HPDE6-E6E7 (cell line): ENCODE measurements around the gene LRG1.
A peak's percentile ranks its signal among the peaks of the same experiment; 100 is the strongest.
"Not testable (repeated sequence)": the region's sequence is repeated elsewhere in the genome, so short reads cannot be mapped to it uniquely, and the experiment has no call there.

Experiments used
- DNase-seq: peaks from one replicate; pipeline ENCODE4 v3.0.0; 2011; ENCODE audit warnings: missing footprints; ENCODE audit errors: extremely low spot score

Gene LRG1

DNA sequence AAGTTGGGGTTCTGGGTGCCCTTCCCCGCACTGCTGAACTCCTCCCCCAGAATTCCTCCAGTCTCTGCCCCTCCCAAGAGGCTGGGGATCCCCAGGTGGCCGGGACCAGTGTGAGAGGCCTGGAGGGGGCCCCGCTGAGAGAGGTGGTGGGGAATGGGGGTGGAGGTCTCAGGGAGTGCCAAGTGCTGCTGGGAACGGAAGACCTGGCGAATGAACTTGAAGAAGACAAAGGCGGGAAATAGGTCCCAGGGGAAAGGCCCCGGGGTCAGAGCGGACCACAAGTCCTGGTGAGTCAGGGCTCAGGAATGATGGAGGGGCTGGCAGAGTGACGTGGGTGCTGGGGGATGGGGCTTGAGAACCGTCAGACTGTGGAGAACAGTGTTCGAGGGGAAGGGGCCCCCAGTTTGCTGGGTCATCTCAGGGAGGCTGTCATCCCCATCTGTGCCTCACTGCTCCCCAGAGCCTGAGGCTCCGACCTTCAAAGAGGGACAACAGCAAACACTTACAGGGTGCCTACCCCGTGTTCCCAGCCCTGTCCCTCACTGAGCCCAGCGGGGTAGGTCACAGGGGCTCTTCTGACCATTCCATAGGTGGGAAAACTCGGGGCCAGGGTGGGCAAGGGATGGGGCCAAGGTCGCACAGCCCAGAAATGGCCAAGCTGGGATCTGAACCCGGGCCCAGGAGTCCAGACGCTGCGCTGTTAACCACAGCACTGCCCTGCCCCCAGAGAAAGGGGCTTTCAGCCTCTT lies 35.6 kb upstream of the LRG1 start:
- DNase-seq: no peak

DNA sequence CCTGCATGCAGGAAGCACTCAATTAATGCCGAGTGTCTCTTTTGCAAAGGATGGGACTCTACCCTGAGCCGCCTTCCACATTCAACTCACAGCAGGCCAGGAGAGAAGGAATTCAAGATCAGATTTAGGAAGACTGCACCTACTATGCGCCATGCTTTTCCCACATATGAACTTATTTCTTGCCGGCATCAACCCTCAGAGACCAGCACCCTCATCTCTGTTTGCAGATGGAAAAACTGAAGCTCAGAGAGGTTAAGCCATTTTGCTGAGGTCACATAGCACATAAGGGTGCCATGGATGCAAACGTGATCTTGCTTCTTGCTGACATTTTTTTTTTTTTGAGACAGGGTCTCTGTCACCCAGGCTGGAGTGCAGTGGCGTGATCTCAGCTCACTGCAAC lies 33.8 kb upstream of the LRG1 start:
- no peak for DNase-seq

DNA sequence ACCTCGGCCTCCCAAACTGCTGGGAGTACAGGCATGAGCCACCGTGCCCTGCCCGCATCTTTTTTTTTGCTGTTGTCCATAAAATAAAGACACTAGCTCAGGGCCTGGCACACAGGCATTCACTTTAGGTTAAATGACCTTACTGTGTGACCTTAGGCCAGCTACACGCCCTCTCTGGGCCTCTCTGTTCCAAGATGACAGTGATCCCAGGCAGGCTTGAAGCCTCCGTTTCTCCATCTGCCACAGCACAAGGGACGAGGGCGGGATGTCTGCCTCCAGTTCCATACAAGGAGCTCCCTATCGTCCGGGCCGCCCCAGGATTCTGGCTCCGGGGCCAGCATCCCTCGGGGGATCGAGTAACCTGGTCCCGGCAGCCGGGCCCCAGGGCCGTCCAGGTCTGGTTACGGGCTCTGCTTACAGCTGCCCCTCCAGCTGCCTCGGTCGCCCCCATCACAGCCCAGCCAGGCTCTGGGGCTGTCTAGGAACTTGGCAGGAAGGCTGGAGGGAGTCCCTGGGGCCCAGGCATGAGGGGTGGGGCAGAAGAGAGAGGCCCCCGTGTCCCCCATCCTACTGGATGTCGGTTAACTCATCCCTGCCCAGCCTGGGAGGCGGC lies 31.6 kb upstream of the LRG1 start:
- no peak for DNase-seq

DNA sequence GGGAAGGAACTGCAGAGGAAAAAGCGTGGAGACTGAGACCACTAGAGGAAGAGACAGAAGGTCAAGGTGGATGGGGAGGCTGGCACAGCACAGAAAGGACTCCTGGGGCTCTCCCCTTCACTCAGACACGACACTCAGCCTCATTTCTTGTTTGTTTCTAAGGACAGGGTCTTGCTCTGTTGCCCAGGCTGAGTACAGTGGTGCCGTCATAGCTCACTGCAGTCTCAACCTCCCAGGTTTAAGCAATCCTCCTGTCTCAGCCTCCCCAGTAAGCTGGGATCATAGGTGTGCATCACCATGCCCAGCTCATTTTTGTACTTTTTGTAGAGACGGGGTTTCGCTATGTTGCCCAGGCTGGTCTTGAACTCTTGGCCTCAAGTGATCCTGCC lies 31.1 kb upstream of the LRG1 start:
- no peak for DNase-seq

DNA sequence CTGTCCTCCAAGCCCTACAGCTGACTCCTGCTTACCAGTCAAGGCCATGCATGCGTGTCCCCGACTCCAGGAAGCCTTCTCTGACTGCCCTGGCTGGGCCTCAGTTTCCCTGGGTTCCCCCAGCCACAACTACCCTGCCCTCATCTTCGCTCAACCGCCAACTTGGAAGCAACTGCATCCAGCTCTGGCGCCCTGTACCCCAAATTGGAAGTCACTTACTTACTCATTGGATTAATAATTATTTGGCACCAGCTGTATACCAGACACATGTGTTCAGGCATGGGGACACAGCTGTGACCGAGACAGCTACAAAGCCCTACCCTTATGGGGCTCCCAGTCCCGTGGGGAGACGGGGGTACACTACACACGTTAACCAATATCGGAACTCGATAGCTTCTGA lies 30.6 kb upstream of the LRG1 start:
- DNase-seq: no peak

DNA sequence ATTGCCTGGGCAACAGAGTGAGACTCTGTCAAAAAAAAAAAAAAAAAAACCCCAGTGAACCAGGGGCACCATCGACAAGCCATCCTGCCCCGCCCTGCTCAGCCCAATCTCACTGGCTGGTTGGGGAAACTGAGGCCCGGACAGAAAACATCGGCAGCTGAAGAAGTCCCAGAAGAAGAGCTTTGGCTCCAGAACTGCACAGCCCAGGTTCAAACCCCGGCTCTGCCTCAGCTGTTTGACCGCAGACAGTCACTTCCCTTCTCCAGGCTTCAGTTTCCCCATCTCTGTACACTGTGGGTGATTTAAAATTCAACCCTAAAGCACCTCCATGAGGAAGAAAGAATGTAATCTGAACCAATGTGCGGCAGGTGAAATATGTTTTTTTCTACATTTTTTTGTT lies 29.1 kb upstream of the LRG1 start:
- no peak for DNase-seq

DNA sequence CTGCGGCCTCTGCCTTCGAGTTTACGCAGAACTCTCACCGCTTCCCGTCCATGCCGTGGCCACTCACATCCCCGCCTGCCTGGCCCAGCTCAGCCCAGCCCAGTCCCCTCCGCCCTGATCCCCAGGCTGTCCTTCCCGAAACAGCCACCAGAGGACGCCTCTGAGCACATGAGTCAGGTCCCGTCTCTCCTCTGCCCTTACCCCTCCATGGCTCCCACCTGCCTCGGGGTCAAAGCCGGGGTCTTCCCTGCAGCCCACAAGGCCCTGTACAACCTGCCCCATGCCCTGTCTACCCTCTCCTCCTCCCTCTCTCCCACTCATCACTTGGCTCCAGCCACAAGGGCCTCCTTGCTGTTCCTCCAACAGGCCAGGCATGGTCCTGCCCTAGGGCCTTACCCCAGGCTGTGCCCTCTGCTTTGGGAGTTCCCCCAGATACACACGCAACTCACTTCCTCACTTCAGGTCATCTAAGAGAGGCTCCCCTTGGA lies 27.8 kb upstream of the LRG1 start:
- DNase-seq: no peak

DNA sequence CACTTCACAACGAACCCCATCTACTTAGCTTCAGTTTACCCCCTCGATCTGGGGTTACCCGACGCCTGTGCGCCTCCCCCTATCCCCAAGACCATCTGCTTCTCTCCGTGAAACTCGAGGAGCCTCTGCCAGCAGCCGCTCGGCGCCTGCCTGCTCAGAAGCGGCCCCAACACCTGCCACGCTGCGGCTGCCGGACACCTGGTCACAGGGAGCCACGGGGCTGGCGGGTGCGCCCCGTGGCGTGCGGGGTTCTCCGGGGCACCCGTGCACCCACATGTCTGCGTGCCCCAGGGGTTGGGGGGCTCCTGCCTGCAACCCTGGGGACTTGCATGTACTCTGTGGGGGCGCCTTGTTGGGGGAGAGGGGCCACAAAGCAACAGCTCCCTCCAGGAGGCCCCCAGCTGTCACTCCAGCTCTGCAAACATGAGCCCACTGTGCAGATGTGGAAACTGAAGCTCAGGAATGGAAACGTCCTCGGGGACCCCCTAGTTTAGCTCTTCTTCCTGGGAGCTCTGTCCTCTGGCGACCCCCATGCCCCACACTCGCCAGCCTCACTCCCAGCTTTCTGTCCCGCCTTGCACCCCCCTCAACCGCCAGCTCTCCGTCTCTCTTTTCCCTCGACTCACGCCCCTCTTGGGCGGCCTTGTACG lies 26.7 kb upstream of the LRG1 start:
- no peak for DNase-seq

DNA sequence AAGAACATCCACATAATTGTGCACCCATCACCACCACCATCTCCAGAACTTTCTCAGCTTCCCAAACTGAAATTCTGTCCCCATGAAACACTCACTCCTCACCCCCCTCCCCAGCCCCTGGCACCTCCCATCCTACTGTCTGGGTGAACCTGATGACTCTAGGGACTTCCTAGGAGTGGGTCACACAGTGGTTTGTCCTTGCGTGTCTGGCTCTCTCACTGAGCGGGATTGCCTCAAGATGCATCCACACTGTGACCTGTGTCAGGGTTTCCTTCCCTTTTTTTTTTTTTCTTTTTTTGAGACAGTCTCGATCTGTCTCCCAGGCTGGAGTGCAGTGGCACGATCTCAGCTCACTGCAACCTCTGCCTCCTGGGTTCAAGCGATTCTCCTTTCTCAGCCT lies 23.7 kb upstream of the LRG1 start:
- DNase-seq: not testable (repeated sequence)

DNA sequence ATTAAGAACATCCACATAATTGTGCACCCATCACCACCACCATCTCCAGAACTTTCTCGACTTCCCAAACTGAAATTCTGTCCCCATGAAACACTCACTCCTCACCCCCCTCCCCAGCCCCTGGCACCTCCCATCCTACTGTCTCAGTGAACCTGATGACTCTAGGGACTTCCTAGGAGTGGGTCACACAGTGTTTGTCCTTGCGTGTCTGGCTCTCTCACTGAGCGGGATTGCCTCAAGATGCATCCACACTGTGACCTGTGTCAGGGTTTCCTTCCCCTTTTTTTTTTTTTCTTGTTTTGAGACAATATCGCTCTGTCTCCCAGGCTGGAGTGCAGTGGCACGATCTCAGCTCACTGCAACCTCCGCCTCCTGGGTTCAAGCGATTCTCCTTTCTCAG lies 22.2 kb upstream of the LRG1 start:
- DNase-seq: not testable (repeated sequence)

DNA sequence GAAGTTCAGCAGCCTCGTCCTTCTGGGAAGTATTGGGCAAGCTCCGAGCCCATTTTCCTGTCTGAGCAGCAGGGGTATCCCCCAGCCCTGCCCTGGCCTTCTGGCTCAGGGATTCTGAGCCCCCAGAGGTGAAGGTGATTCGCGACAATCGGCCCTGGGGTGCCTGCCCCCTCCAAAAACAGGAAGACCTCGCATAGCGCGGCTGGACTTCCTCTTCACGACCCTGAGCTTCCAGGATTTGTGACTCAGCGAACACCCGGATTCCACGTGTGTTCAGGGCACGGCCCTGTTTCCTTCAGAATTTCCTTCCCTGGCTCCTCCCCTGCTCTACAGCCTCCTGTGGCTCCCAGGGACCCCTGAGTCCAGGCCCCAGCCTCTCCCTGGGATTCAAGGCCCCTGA lies 19.7 kb upstream of the LRG1 start, which contains the start of gene SEMA6B:
Gene SEMA6B (minus strand): TSS at position 116 of the 400 bp plus-strand sequence. CDS start 1,227 bp downstream, outside the sequence.
- no peak for DNase-seq

DNA sequence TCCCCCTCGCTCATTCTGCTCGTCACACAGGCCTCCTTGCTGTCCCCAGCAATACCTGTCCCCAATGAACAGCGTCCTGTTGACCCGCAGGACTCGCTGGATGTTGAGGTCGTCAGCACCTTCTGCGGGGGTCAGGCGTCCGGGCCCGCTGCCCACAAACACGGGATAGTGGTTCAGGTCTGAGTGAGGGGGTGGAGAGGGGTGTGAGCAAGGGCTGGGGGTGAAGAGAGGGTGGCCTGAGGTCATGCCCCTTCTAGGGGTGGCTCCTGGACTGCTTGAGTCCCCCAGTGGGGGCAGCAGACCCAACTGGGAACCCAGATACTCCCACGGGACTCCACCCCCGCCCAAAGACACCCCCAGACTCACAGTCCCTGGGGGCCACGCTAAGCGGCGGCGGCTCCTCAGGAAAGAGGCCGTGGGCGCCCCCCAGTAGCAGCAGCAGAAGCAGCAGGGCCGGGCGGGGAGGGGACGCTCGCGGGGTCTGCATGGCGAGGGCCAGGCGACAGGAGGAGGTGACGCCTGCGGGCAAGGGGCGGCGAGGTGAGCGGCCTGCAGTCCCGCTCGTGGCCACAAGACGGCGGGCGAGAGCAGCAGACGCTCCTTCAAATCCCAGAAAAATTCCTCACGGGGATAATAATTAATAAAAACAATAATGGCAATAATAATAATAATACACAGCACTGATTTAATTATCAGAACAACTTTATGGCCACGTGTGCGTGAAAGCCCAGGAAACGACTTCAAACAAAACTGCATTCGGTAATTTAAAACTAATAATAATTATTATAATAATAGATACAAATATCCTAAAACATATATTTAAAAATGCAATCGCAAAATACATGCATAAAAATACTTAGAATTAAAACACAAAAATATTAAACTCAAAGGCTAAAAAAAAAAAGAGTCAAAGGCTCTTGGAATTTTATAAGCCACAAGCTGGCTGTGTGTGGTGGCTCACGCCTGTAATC lies 18.4 kb upstream of the LRG1 start:
- no peak for DNase-seq

DNA sequence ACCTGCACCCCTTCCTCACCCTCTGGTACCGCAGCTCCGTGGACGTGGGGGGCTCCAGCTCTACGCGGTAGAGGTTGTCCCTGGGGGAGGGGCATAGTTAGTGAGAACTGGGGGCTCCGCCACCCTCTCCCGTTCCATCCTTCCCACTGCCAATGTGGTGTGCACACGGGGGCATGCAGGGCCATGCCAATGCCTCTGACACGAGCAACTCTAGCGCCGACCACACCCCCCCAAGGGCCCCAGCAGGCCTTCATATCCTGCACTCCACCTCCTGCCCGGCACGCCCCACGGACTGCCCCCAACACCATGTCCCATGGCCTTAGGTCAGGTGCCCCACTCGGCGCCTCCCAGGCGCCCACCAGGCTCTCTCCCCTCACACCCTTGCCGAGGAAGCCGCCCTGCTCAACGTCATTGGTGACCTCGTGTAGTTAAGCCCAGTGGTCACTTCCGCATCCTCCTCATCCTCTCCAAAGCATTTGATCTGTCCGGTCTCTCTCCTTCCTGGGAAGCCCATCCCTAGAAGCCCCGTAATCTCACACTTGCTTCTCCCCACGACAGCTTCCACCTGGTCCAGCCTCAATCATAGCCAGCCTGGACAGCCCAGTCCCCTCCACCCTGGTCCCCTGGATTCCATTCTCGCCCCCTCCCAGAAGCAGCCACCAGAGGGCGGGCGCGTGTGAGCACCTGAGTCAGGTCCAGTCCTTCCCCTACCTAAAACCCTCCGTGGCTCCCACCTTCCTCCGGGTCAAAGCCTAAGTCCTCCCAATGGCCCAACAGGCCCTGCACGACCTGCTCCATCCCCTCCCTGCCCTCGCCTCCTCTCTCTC lies 17.5 kb upstream of the LRG1 start:
- no peak for DNase-seq

DNA sequence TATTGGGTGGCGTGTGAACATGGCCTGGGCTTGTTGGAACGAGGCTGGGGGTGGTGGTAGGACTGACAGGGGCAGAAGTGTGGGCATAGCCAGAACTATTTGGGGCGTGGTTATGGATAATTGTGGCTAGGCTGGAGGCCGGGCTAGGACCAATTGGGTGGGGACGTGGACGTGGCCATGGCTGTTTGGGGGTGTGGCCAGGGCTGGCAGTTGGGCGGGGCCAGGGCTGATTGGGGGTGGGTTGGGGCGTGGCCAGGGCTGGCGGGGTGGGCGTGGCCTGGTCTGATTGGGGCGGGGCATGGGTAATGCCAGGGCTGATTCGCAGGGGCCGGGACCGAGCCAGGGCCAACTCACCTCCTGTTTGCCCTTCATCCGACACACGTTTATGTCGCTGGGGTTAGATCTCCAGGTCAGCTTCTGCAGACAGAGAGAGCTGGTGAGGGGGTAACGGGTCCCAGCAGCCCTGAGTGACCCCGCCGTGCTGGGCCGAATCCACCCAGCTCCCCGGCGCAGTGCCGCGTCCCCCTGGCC lies 16.8 kb upstream of the LRG1 start:
- DNase-seq: peak; percentile 64

DNA sequence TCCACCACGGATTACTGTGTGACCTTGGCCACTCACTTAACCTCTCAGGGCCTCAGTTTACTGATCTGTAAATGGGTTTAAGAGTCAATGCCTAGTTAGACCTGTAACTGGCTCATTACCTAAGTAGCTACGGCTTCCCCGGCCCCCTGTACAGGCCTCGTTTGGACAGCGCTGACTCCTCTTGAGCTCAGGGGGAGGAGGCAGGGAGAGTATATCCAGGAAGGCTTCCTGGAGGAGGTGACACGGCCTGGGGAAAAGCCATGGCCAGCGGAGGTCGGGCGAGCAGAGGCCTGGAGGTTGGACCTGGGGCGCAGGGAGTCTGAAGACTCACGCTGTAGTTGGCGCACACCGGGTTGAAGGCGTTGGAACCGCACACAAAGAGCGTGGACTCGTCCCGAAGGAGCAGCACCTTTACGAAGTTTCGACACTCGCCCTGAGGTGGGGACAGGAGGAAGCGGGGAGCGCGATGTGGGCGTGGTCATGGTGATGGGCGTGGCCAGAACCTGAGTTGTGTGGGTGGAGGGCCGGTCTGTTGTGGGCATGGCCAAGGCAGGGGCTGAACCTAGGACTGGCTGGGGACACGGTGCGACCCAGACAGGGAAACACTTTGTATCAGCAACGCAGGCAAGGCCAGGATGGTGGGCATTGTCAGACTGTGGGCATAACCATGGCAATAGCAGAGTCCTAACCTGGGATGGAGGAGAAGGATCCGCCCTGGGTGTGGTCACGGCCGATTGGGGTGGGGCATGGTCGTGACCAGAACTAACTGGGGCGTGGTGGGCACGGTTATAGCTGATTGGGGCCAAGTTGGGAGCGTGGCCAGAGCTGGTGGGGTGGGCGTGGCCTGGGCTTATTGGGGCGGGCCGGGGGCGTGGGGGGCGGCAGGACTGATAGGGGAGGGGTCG lies 16.1 kb upstream of the LRG1 start:
- DNase-seq: no peak

DNA sequence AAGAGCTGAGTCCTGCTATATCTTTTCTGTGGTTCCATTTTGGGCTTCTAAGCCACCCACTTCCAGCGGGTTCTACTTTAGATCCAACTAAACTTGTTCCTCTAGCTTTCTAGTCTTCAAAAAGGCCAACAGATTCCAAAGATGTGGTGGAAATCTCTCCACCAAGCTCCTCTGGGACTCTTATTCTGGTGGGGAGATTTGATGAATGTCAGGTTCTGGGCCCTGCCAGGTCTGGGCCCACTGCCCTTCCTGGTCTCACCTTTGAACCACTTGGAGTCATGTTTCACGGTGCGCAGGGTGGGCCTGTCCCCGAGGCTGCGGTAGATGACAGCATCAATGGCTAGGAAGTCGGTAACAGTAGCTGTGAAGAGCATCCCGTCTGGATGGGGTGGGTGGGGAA lies 14.9 kb upstream of the LRG1 start:
- no peak for DNase-seq

DNA sequence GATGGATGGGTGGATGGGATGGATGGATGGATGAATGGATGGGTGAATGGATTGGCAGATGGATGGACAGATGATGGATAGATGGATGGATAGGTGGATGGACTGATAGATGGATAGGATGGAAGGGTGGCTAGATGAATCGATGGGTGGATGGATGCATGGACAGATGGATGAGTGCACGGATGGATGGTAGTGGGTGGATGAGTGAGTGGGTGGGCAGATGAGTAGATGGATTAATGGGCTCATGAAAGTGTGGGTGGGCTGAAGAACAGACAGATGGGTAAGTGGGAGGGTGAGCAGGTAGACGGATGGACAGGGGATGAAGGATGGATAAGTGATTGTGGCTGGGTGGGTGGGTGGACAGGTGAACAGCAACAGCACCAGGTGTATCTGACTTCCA lies 13.9 kb upstream of the LRG1 start:
- DNase-seq: no peak

DNA sequence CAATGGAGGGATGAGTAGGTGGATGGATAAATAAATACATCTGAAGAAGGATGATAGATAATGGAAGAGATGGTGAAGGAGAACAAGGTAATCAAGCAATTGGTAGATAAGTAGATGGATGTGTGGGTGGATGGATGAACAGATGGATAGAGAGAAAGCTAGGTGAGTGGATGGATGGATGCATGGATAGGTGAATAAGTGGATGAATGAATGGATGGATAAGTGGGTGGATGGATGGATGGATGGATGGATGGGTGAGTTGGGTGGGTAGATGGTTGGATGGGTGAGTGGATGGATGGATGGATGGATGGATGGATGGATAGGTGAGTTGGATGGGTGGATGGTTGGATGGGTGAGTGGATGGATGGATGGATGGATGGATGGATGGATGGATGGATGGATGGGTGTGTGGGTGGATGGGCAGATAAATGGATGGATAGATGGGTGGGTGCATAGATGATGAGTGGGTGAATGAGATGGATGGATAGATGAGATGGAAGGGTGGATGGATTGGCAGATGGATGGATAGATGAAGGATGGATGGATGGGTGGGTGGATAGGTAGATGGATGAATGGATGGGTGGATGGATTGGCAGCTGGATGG lies 13.4 kb upstream of the LRG1 start:
- no peak for DNase-seq

DNA sequence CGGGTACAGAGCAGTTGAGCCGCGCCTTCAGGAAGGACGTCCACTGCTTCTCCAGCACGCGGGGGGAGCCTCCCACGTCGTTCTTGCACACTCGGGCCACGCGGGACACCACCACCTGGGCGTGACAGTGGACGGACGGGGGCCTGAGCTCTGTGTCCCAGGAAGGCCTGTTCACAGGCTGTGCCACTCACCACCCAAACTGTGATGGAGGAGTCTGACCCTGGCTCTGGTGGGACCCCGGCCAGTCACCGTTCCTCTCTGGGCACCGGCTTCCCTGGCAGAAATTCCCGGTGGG lies 12.6 kb upstream of the LRG1 start:
- DNase-seq: no peak
